ENCODE measurements around the gene RAB26.

Gene RAB26

DNA sequence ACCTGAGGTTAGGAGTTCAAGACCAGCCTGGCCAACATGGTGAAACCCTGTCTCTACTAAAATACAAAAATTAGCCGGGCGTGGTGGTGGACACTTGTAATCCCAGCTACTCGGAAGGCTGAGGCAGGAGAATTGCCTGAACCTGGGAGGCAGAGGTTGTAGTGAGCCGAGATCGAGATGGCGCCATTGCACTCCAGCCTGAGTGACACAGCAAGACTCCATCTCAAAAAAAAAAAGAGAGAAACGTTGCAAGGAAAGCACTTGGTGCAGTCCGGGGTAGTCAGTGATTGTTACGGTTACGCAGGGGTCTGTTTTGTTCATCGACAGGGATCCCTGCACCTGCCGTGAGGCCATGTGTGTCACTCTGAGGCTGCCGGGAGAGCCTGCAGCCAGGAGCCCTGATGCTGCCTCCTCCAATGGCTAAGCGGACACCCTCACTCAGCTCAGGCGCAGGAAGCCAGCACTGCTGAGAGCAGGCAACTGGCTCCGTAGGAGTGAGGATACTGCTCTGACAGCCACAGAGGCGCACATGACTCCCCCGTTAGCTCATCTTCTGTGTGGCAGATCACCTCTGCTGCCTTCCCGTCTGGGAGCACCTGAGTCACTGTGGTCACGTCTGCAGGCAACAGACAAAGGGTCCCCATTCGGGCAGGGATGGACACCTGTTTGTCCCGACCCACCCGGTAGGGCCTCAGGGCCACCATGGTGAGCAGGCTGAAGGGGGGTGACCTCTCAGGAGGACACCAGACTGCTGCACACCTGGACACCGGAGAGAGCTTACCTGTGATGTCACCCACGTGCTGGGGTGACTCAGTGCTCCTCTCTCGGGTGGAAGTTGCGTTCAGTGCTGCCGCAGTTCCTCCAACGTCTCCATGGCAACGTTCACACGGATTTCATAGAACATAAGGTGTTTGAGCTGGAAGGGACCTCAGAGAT is 5.2 kb upstream of the RAB26 start:
- in situ Hi-C loops (cut with HindIII; ENCODE audit: low sequenced_read_pairs): no loop called here
- no peak for TF ChIP-seq CTCF (IDR thresholded peaks at IDR 0.05; ENCODE audit: low read depth, low read length, missing control alignments)
- no peak overlapping the region for H3K4me3 ChIP-seq (ENCODE audit: low read depth, low read length)
- no peak for DNase-seq (ENCODE audit: low read depth)

GRCh38 chr16:2143878-2144485 is 4.4 kb upstream of the RAB26 start:
- in situ Hi-C loops (cut with HindIII; ENCODE audit: low sequenced_read_pairs): no loop called here
- DNase-seq (ENCODE audit: low read depth): no peak
- no peak overlapping the region for H3K4me3 ChIP-seq (ENCODE audit: low read depth, low read length)
- no peak for TF ChIP-seq CTCF (IDR thresholded peaks at IDR 0.05; ENCODE audit: low read depth, low read length, missing control alignments)

DNA sequence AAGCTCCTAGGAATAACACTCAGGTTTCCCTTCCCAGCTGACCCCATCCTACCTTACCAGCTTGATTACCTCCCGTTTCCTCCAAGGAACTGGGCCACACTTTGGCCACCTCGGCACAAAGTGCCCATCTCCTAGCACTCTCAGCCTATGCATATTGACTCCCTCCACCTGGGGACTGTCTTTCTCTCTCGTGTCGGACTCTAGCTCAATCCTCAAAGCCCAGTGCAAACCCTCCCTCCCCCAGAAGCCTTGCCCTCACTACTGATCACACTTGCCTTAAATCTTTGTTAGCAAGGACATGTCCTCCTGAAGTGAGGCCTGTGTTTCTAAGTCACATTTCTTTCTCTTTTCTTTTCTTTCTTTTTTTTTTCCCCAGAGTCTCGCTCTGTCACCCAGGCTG is 2.6 kb upstream of the RAB26 start:
- DNase-seq (ENCODE audit: low read depth): no peak
- no peak for TF ChIP-seq CTCF (IDR thresholded peaks at IDR 0.05; ENCODE audit: low read depth, low read length, missing control alignments)
- in situ Hi-C loops (cut with HindIII; ENCODE audit: low sequenced_read_pairs): no loop called here
- H3K4me3 ChIP-seq (ENCODE audit: low read depth, low read length): no peak overlapping the region

GRCh38 chr16:2147378-2147777 is 1.0 kb upstream of the RAB26 start:
- no peak overlapping the region for H3K4me3 ChIP-seq (ENCODE audit: low read depth, low read length)
- DNase-seq (ENCODE audit: low read depth): no peak
- no peak for TF ChIP-seq CTCF (IDR thresholded peaks at IDR 0.05; ENCODE audit: low read depth, low read length, missing control alignments)
- in situ Hi-C loops (cut with HindIII; ENCODE audit: low sequenced_read_pairs): no loop called here

- in situ Hi-C loops (cut with HindIII; ENCODE audit: low sequenced_read_pairs): no loop called here
- H3K4me3 ChIP-seq (ENCODE audit: low read depth, low read length): peak overlapping the region; percentile 37
- no peak for TF ChIP-seq CTCF (IDR thresholded peaks at IDR 0.05; ENCODE audit: low read depth, low read length, missing control alignments)
- no peak for DNase-seq (ENCODE audit: low read depth)
Observed at GRCh38 chr16:2148714-2149629, 547 bp downstream of the RAB26 start.
